Occipital lobe (tissue), 2 donors: ENCODE measurements around the gene RASSF3. TPM values are rescaled to one million over a fixed set of nuclear protein-coding genes. Genes with fewer than 3 reads are reported as not detected.

Experiments used
- DNase-seq: peaks from one replicate; lab custom pipeline; 2025; lab: John Stamatoyannopoulos, UW
- total RNA-seq: library from RNA; depleted of rRNA; stranded (reverse); fragments of >200 nt; gene quantifications from one replicate; pipeline ENCODE4 v1.2.3, GENCODE V29; 2014

RASSF3 gene
- total RNA-seq, 1 donor from 2014 or later, result 6.1 TPM

GRCh38 chr12:64669270-64669842 lies 59.1 kb downstream of the RASSF3 start:
- DNase-seq, result no peak

- DNase-seq, result no peak
Measured at GRCh38 chr12:64670019-64670418, 59.7 kb downstream of the RASSF3 start.

DNA sequence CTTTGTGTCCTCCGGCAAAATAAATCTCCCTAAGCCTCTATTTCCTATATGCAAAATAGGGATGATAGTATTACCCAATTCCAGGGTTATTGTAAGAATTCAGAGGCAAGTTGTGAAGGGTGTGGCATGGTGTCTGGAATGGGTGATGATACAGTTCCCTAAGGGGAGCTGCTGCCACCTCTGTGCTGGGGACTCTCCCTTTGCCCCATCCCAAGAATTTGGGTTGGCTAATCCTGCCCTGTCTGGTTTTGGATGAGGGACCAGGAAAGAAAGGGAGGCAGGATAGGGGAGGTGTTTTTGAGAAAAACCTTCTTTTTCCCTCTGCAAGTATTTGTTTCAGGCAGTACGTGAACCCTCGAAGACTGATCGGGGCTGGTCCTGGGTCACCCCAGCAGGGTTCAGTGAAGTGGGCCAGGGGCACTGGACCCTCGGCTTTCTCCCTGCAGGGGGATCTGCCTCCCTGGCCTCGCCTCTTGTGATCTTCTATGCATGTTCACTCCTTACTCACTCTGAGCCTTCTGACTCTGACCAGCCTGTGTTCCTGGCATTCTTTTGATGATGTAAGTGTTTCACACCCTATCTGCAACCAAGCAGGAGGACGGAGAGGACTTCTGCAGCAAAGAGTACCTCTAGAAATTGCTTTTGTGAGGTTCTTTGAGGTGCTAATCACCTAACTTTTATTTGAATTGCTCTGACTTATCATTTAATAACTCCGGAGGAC lies 60.8 kb downstream of the RASSF3 start:
- no peak for DNase-seq

GRCh38 chr12:64671681-64672080 lies 61.4 kb downstream of the RASSF3 start:
- DNase-seq, result no peak

GRCh38 chr12:64672925-64673409 lies 62.7 kb downstream of the RASSF3 start:
- DNase-seq, result no peak

DNA sequence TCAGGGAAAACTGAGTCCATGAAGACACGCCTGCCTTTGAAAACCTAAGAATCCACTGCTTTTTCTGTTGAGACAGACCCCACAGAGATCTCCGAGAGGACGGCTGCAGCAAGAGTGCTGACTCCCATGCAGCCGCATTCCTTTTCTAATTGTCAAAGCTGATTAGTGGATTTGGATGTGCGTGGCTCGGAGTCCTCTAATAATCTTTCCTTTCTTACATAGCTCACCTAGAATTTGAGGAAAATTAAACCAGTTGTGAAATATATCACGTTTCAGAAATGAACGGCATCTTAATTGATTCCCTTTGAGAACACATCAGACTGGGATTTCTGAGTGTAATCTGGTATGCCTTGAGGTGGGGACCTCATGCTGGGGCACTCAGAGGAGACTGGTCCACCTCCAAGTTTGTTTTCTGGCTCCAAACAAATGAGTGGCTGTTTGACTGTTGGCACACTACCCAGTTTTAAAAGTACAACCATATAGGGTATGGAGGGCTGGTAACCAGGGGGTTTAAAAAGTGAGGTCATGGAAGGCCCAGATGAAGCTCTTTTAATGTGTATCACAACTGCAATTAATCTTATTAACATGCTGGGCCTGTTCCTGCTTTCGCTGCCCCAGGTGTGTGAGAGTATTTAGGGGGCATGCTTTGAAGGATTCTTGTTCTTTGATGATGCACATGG lies 63.3 kb downstream of the RASSF3 start:
- DNase-seq, result no peak

- no peak for DNase-seq
Measured at GRCh38 chr12:64674367-64674922, 64.2 kb downstream of the RASSF3 start.

GRCh38 chr12:64675795-64676194 lies 65.5 kb downstream of the RASSF3 start:
- no peak for DNase-seq

DNA sequence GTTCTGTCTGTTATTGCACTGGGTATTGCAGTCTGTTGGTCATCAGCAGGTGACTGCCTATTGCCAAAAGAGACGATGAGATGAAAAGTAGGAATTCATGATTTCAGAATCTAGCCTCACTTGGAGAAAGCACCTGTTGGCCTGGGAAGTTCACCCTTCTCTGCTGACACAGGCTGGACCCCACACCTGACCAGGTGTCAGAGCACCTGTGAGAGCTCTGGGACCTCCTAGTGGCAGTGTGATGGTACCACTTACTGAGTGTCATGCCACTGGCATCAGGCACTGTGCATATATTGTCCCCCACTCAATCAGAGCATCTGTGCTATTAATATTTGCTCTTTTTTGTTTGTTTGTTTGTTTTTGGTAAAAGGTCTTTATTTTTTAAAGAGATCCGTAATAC lies 68.0 kb downstream of the RASSF3 start:
- no peak for DNase-seq

- DNase-seq, result no peak
Measured at GRCh38 chr12:64678835-64679234, 68.5 kb downstream of the RASSF3 start.

DNA sequence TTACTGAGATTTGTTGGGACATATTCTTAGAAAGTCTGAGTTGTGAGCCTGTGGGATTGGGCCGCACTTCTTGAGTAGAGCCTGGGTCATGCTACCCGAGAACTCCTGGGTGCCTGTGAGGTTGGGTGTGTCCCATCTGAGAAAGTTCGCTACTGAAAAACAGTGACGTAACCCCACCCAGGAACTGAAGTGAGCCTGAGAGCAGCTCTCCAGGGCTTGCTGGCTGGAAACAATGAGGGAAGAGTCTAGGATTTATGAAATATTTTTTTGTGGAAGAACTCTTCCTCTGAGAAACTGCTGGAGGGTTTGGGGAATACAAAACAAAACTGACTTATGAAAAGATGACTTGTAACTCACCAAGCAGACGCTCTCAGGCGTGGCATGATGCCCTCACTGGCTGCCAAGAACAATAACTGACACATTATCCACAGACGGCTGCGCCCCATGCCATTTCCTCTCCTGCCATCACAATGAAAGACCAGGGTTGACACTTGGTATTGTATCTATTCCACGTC lies 69.2 kb downstream of the RASSF3 start:
- peak; percentile 10 for DNase-seq

- no peak for DNase-seq
Measured at GRCh38 chr12:64680235-64680634, 69.9 kb downstream of the RASSF3 start.

DNA sequence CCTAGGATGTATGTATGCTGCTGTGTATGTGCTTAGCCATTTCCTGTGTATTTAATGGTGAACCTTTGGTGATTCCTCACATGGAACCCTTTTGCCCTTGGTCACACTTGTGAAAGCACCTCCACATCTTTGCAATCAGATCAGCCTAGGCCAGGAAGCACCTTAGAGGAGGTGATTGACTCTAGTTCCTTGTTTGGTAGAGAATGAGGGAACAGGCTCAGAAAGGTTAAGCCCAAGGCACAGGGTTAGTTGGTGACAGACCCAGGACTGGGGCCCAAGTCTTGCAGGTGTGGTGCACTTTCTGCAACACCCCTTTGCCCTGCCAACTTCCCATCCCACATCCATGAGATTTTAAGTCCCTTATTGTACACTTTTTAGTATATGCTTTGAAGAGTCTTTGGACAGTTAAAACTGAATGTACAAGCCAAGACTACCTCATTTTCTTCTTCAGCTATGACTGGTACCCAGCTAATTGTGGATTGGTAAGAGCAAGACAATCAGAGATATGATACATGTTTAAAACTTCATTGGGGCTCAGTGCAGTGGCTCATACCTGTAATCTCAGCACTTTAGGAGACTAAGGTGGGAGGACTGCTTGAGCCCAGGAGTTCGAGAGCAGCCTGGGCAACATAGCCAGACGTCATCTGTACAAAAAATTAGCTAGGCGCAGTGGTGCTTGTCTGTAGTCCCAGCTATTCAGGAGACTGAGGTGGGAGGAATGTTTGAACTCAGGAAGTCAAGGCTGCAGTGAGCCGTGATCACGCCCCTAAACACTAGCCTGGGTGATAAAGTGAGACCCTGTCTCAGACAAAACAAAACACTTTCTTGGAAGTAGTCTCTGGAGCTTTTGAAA lies 71.1 kb downstream of the RASSF3 start:
- no peak for DNase-seq

- DNase-seq, result no peak
Measured at GRCh38 chr12:64682572-64683277, 72.4 kb downstream of the RASSF3 start.

- no peak for DNase-seq
Measured at GRCh38 chr12:64683816-64684543, 73.7 kb downstream of the RASSF3 start.

- DNase-seq, result no peak
Measured at GRCh38 chr12:64685050-64685449, 74.8 kb downstream of the RASSF3 start.

- no peak for DNase-seq
Measured at GRCh38 chr12:64685605-64686004, 75.3 kb downstream of the RASSF3 start.

DNA sequence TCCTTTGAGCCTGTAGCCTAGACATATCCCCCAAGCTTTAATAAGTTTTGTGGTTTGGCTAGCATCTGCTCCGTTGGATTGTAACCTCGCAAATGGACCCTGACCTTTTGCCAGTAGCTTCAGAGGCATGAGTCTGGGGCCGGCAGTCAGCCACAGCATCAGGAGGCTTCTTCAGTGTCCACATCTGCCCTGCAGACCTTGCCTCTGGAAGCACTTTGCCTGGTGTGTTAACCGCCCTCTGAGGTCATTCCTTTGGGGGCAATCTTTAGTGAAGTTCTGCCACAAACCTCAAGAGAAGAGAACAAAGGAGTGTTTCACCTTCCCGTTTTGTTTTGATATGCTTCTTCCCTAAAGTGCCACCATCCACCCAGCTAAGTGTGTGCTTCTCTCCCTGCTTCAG lies 77.5 kb downstream of the RASSF3 start:
- no peak for DNase-seq

DNA sequence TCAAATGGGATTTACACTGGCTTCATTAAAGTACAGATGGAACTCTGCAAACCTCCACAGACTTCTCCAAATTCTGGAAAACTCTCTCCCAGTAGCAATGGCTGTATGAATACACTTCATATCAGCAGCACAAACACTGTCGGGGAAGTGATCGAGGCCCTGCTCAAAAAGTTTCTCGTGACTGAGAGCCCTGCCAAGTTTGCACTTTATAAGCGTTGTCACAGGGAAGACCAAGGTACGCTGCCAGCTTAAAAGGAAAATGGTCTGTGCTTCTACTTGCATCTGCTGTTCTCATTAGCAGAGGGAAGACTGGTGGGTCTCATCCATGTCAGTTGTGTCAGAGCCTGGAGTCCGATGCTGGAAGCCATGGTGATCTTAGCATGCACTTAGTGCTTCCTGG lies 77.9 kb downstream of the RASSF3 start:
- DNase-seq, result no peak

GRCh38 chr12:64688715-64689114 lies 78.4 kb downstream of the RASSF3 start:
- DNase-seq, result no peak
